ENCODE measurements around the gene INSL3.
"Not testable (repeated sequence)": the region's sequence is repeated elsewhere in the genome, so short reads cannot be mapped to it uniquely, and the experiment has no call there.

Gene INSL3

GRCh38 chr19:17787274-17787913 lies 33.9 kb downstream of the INSL3 start:
- Mint-ChIP-seq H3K36me3 (ENCODE audit: low read depth) (peaks cover 26% of the 10 kb centered on the region), H3K4me1 (ENCODE audit: low read depth) (peaks cover 8% of the 10 kb centered on the region), H3K4me3 (no peak overlapping the region), H3K9me3 (no peaks in the 10 kb centered on the region), H3K27ac (no peak overlapping the region), H3K27me3 (no peaks in the 10 kb centered on the region)

GRCh38 chr19:17784201-17785008 lies 36.9 kb downstream of the INSL3 start:
- Mint-ChIP-seq H3K36me3 (ENCODE audit: low read depth) (peaks cover 30% of the 10 kb centered on the region), H3K27ac (peak overlapping the region; percentile 45), H3K4me1 (ENCODE audit: low read depth) (no peaks in the 10 kb centered on the region), H3K4me3 (no peak overlapping the region), H3K9me3 (no peaks in the 10 kb centered on the region), H3K27me3 (no peaks in the 10 kb centered on the region)

- H3K27ac Mint-ChIP-seq; H3K4me1 Mint-ChIP-seq (ENCODE audit: low read depth); H3K27me3 Mint-ChIP-seq; H3K9me3 Mint-ChIP-seq; H3K4me3 Mint-ChIP-seq: not testable (repeated sequence)
- peaks cover 25% of the 10 kb centered on the region for H3K36me3 Mint-ChIP-seq (ENCODE audit: low read depth)
Measured at GRCh38 chr19:17783721-17784120, 37.6 kb downstream of the INSL3 start.

DNA sequence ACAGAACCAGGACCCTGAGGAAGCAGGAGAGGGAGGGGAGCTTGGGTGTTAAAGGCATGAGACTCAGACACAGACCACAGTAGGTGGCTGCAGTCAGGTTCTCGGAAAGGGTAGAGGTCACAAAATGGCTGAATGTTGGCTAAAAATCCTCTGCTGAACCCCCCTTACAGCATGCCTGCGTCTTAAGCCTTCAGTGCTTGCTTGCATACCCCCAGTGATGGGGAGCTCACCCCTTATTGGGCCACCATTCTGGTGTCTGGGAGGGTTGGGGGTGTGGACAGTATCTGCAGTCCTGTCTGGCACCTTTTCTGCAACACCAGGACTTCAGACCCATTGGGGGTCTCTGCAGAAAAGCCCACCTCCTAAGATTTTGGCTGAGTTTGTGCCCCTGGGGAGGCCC lies 40.5 kb downstream of the INSL3 start:
- peaks cover 28% of the 10 kb centered on the region for H3K4me1 Mint-ChIP-seq (ENCODE audit: low read depth)
- H3K9me3 Mint-ChIP-seq, result no peaks in the 10 kb centered on the region
- H3K27me3 Mint-ChIP-seq, result no peaks in the 10 kb centered on the region
- H3K4me3 Mint-ChIP-seq, result no peak overlapping the region
- no peak overlapping the region for H3K27ac Mint-ChIP-seq
- peaks cover 34% of the 10 kb centered on the region for H3K36me3 Mint-ChIP-seq (ENCODE audit: low read depth)

DNA sequence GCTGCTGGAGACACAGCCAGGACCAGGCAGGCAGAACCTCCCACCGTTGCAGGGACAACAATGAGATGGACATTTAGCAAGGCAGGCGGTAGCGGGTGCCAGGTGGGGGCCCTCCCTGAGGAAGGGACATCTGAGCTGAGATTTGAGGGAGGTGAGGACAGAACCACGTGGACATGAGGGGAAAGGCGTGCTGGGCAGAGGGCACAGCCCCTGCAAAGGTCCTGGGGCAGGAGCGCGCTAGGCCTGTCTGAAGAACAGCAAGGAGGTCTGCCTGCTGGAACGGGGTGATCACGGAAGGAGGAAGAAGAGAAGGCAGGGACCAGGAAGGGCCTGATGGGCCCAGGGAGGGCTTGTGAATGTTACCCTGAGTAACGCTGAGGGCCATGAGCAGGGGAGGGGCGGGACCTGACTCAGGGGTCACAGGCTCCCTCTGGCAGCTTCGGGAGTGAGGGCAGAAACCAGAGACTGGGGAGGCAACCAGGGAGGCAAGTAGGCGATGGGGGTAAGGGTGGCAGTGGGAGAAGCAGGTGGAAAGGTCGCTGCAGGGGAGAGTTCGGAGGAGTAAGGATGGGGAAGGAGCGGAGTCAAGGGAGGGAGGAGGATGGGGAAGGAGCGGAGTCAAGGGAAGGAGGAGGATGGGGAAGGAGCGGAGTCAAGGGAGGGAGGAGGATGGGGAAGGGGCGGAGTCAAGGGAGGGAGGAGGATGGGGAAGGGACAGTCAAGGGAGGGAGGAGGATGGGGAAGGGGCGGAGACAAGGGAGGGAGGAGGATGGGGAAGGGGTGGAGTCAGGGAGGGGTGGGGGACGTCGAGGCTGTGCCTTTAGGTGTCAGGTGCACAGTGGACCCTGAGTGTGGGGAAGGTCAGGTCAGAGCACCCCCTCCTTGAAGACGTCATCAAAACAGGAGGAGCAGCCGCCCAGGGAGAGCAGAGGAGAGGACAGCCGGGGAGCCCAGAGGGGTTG lies 42.1 kb downstream of the INSL3 start:
- H3K4me3 Mint-ChIP-seq, result no peak overlapping the region
- no peaks in the 10 kb centered on the region for H3K9me3 Mint-ChIP-seq
- peaks cover 34% of the 10 kb centered on the region for H3K36me3 Mint-ChIP-seq (ENCODE audit: low read depth)
- peak overlapping the region; percentile 31 for H3K27ac Mint-ChIP-seq
- peaks cover 34% of the 10 kb centered on the region for H3K4me1 Mint-ChIP-seq (ENCODE audit: low read depth)
- H3K27me3 Mint-ChIP-seq, result no peaks in the 10 kb centered on the region

- Mint-ChIP-seq H3K27ac (peak overlapping the region; percentile 26), H3K4me3 (no peak overlapping the region), H3K27me3 (no peaks in the 10 kb centered on the region), H3K4me1 (ENCODE audit: low read depth) (peaks cover 34% of the 10 kb centered on the region), H3K36me3 (ENCODE audit: low read depth) (peaks cover 33% of the 10 kb centered on the region), H3K9me3 (no peaks in the 10 kb centered on the region)
Measured at GRCh38 chr19:17778251-17778967, 42.9 kb downstream of the INSL3 start.

DNA sequence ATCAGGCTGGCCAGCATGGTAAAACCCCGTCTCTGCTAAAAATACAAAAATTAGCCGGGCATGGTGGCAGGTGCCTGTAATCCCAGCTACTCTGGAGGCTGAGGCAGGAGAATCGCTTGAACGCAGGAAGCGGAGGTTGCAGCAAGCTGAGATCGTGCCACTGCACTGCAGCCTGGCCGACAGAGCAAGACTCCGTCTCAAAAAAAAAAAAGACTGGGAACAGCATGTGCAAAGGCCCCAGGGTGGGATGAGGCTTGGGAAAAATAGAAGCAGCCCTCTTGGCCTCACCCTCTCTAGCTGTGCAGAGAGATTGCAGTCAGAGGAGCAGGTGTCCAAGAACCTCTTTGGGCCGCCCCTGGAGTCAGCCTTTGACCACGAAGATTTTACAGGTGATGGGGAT lies 43.5 kb downstream of the INSL3 start:
- H3K27me3 Mint-ChIP-seq, H3K4me3 Mint-ChIP-seq, H3K9me3 Mint-ChIP-seq, H3K27ac Mint-ChIP-seq: not testable (repeated sequence)
- H3K36me3 Mint-ChIP-seq (ENCODE audit: low read depth), result peaks cover 39% of the 10 kb centered on the region
- peaks cover 34% of the 10 kb centered on the region for H3K4me1 Mint-ChIP-seq (ENCODE audit: low read depth)

GRCh38 chr19:17775991-17776803 lies 45.1 kb downstream of the INSL3 start:
- H3K36me3 Mint-ChIP-seq (ENCODE audit: low read depth), result peaks cover 43% of the 10 kb centered on the region

DNA sequence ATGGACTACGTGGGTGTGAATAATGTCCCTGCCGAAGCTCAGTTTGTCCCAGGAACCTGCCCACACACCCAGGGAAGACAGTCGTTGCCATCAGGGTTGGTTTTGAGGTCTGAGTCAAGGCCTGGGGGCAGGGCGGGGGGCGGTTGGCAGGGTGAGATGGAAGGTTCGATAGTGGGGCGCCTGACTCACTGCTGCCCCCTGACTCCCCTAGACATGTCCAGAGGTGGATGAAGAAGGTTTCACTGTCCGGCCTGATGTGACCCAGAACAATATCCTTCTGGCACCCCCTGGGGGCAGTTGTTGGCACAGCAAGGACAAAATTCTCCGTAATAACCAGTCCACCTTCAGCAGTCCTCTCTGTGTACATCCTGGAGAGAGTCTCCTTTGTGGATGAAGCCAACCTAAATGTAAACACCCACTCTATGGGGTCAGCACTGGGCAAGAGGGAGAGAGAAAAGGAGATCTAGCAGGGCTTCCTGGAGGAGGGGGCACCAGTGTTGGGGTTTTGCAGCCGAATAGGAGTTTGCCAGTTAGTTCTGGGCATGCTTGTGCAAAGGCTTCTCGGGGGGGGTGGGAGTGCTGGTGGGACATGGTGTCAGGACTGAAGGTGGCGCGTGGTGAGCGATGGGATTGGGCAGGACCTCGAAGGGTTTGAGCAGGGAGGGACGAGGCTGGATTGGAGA lies 45.9 kb downstream of the INSL3 start:
- no peaks in the 10 kb centered on the region for H3K27me3 Mint-ChIP-seq
- peak overlapping the region; percentile 40 for H3K27ac Mint-ChIP-seq
- peaks cover 43% of the 10 kb centered on the region for H3K36me3 Mint-ChIP-seq (ENCODE audit: low read depth)
- no peak overlapping the region for H3K4me3 Mint-ChIP-seq
- peaks cover 34% of the 10 kb centered on the region for H3K4me1 Mint-ChIP-seq (ENCODE audit: low read depth)
- H3K9me3 Mint-ChIP-seq, result no peaks in the 10 kb centered on the region

More at GRCh38 chr19:17775991-17776803, 45.1 kb downstream of the INSL3 start:
- H3K4me1 Mint-ChIP-seq (ENCODE audit: low read depth), result peaks cover 34% of the 10 kb centered on the region
- H3K4me3 Mint-ChIP-seq, result peak overlapping the region; percentile 26
- H3K27ac Mint-ChIP-seq, result peak overlapping the region; percentile 80
- no peaks in the 10 kb centered on the region for H3K9me3 Mint-ChIP-seq
- H3K27me3 Mint-ChIP-seq, result no peaks in the 10 kb centered on the region

GRCh38 chr19:17772172-17772571 lies 49.1 kb downstream of the INSL3 start:
- Mint-ChIP-seq H3K4me3 (no peak overlapping the region), H3K27ac (peak overlapping the region; percentile 58), H3K9me3 (no peaks in the 10 kb centered on the region), H3K4me1 (ENCODE audit: low read depth) (peaks cover 18% of the 10 kb centered on the region), H3K36me3 (ENCODE audit: low read depth) (peaks cover 44% of the 10 kb centered on the region), H3K27me3 (no peaks in the 10 kb centered on the region)

- Mint-ChIP-seq H3K27me3 (no peaks in the 10 kb centered on the region), H3K4me3 (no peak overlapping the region), H3K36me3 (ENCODE audit: low read depth) (peaks cover 37% of the 10 kb centered on the region), H3K27ac (no peak overlapping the region), H3K9me3 (no peaks in the 10 kb centered on the region), H3K4me1 (ENCODE audit: low read depth) (peaks cover 4% of the 10 kb centered on the region)
Measured at GRCh38 chr19:17770613-17771012, 50.7 kb downstream of the INSL3 start.

DNA sequence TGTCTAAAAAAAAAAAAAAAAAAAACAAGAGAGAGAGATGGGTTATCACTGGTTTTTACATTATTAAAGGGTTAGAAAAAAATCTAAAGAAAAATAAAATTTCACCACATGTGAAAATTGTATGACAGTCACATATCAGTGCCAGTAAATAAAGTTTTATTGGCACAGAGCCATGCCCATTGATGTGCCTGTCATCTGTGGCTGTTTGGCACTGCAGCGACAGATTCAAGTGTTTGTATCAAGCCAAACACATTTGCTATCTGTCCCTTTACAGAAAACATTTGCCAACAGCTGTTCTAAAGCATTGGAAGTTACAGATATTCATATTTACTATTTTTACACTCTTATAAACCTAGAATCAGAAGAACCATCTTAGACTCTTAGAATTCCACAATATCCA lies 53.8 kb downstream of the INSL3 start:
- Mint-ChIP-seq H3K27ac (no peak overlapping the region), H3K4me1 (ENCODE audit: low read depth) (peaks cover 8% of the 10 kb centered on the region), H3K4me3 (no peak overlapping the region), H3K36me3 (ENCODE audit: low read depth) (peaks cover 38% of the 10 kb centered on the region), H3K9me3 (no peaks in the 10 kb centered on the region), H3K27me3 (no peaks in the 10 kb centered on the region)

DNA sequence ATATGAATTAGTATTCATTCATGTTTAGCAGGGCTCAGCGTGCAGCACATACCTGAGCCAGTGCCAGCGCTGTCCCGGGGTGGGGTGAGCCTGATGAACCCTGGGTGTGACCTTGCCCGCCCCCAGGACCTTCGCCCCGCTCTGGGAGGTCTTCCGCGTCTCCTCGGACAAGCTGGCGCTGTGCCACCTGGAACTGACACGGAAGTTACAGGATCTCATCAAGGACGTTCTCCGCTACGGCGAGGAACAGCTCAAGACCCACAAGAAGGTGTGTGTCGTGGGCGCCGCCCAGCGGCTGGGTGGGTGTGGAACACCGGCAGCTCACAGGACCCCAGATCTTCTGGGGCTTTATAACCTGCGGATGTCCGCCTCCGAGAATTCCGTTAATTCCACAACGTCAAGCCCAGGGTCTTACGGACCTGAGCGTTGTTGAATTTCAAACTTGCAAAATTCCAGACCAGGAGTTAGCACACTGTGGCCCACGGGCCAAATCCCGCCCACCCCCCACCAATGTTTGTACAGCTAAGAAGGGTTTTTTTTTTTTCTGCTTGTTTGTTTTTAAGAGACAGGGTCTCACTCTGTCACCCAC lies 54.7 kb downstream of the INSL3 start:
- H3K9me3 Mint-ChIP-seq, result no peaks in the 10 kb centered on the region
- H3K4me3 Mint-ChIP-seq, result no peak overlapping the region
- H3K4me1 Mint-ChIP-seq (ENCODE audit: low read depth), result peaks cover 8% of the 10 kb centered on the region
- H3K27ac Mint-ChIP-seq, result no peak overlapping the region
- H3K27me3 Mint-ChIP-seq, result no peaks in the 10 kb centered on the region
- H3K36me3 Mint-ChIP-seq (ENCODE audit: low read depth), result peaks cover 35% of the 10 kb centered on the region
